GM12875 (cell line): ENCODE data around the gene YWHAB.

Source experiments
- H3K4me3 ChIP-seq: one replicate; pipeline ENCODE4 v1.5.1; 2011; ENCODE audit warnings: low read depth, low read length, control low read depth
- TF ChIP-seq, protein P1 (sequence below): IDR thresholded peaks from 2 replicates; pipeline ENCODE4 v1.5.1; 2011; ENCODE audit warnings: low read depth, mild to moderate bottlenecking, control low read depth, inconsistent platforms, low read length, moderate library complexity, borderline replicate concordance; ENCODE audit not compliant: insufficient read depth

The YWHAB gene

DNA sequence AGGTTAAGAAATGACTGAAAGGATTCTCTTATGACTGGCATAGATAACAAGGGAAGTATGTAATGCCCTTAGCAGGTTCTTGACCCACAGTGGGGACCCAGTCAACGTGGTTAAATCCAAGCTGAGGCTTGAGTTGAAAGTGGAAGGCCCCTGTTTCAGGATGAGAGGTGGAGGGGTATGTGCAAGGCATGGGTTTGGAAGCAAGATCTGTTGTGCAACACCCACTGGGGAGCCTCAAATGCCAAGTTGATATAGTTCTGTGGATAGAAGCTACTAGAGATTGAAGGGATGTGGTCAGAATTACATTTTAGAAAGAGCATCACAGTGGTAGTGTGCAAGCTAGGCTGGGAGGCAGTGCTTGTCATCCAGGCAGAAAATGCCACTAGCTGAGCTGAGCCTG, 29.4 kb downstream of the YWHAB start:
- no peak overlapping the region for H3K4me3 ChIP-seq
- TF ChIP-seq, protein P1, sequence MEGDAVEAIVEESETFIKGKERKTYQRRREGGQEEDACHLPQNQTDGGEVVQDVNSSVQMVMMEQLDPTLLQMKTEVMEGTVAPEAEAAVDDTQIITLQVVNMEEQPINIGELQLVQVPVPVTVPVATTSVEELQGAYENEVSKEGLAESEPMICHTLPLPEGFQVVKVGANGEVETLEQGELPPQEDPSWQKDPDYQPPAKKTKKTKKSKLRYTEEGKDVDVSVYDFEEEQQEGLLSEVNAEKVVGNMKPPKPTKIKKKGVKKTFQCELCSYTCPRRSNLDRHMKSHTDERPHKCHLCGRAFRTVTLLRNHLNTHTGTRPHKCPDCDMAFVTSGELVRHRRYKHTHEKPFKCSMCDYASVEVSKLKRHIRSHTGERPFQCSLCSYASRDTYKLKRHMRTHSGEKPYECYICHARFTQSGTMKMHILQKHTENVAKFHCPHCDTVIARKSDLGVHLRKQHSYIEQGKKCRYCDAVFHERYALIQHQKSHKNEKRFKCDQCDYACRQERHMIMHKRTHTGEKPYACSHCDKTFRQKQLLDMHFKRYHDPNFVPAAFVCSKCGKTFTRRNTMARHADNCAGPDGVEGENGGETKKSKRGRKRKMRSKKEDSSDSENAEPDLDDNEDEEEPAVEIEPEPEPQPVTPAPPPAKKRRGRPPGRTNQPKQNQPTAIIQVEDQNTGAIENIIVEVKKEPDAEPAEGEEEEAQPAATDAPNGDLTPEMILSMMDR: no peak

DNA sequence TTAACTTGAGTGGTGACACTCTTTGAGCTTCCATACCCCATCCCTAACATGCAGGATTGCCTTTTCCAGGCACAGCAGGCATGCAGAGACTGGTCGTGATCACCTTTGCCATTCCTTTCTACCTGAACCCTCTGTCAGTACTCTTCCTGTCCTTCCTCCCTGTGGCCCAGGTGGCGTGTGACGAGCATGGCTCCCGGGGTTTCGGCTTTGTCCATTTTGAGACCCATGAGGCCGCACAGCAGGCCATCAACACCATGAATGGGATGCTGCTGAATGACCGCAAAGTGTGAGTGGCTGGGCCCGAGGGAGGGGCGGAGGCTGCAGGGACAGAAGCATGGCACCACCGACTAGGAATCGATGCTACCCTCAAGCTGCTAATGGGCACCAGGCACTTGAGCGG, 31.1 kb downstream of the YWHAB start:
- TF ChIP-seq, protein P1: no peak
- no peak overlapping the region for H3K4me3 ChIP-seq

DNA sequence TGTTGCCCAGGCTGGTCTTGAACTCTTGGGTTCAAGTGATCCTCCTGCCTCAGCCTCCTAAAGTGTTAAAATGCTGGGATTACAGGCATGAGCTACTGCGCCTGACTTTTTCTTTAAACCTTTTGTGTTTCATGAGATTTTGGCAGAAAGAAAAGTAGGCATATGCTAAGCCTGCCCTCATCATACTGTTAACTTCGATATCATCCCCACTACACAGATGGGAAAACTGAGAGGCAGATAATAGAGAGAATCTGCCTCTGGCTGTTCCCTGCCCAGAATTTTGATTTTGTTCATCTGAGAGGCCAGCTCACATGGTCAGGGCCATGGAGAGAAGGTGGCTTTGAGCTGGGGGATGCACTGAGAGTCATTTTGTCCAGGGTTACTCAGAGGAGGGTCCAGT, 31.9 kb downstream of the YWHAB start:
- TF ChIP-seq, protein P1: no peak

DNA sequence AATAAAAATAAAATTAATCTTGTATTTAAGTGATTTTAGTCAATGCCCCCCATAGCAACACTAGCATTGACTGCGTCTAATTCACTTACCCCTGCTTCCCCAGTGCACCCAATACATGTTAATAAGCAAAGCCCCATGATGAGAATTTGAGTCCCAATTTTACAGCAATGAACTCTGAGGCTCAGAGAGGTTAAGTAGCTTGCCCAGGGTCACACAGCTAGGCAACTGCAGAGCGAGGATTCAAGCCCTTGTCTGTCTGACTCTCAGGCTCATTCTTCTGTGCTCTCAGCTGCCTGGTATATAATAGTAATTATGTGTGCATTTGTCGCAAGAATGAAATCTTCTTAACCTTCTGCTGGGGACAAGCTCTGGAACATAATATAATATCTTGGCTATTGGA, 32.8 kb downstream of the YWHAB start:
- TF ChIP-seq, protein P1: no peak
- no peak overlapping the region for H3K4me3 ChIP-seq

More for the DNA sequence above, 31.9 kb downstream of the YWHAB start:
- no peak overlapping the region for H3K4me3 ChIP-seq

DNA sequence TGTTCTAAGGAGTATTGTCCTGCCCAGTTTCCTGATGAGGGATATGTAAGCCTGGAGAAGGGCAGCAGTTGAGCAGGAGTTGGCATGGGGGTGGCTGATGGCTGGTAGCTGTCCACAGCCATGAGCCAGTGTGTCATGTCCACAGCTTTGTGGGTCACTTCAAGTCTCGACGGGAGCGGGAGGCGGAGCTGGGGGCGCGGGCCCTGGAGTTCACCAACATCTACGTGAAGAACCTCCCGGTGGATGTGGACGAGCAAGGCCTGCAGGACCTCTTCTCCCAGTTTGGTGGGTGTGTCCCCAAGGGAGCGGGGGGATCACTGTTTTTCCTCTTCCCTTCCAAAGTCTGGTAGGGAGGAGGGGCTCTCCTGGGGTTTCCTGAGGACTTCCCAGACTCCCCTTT, 33.3 kb downstream of the YWHAB start:
- TF ChIP-seq, protein P1: no peak
- no peak overlapping the region for H3K4me3 ChIP-seq

DNA sequence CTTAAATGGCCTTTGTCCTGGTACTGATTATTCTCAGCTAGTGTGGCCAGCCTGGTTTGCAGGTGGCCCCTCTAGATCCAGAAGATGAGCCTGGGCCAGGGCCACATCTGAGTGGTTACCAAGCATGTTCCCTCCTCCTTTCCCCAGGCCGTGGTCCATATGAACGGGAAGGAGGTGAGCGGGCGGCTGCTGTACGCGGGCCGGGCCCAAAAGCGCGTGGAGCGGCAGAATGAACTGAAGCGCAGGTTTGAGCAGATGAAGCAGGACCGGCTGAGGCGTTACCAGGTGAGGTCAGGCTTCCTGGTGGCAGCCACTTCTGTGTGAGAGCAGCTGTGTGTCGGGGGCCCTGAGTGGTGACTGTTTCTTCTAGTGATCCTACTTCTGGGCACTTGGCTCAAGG, 35.9 kb downstream of the YWHAB start:
- TF ChIP-seq, protein P1: no peak
- H3K4me3 ChIP-seq: no peak overlapping the region

DNA sequence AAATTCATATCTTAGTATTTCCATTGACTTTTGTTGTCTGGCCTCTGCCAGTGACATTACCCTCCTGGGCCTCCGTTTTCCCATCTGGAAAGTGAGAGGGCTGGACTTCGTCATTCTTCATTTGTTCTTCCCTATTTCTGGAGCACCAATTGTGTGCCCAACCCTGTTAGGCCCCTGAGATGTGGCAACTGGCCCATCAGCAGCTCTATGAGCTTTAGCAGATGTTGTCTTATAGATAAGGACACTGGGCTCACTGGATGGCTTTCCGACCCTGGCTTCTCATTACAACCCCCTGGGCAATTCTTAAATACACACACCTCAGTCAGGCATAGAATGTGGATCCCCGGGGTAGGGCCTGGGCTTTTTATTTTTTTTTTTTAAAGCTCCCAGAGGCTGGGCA, 39.0 kb downstream of the YWHAB start:
- H3K4me3 ChIP-seq: no peak overlapping the region
- TF ChIP-seq, protein P1: no peak
